Measurements from ENCODE around the gene KIRREL3. TPM values are rescaled to one million over a fixed set of nuclear protein-coding genes. Genes with fewer than 3 reads are reported as not detected.

The KIRREL3 gene
- total and polyA plus RNA-seq, 2 of the 8 experiments (the other 6 are each of a cell fraction or from before 2014, with no cell fraction given): 0.29 to 0.32 TPM

DNA sequence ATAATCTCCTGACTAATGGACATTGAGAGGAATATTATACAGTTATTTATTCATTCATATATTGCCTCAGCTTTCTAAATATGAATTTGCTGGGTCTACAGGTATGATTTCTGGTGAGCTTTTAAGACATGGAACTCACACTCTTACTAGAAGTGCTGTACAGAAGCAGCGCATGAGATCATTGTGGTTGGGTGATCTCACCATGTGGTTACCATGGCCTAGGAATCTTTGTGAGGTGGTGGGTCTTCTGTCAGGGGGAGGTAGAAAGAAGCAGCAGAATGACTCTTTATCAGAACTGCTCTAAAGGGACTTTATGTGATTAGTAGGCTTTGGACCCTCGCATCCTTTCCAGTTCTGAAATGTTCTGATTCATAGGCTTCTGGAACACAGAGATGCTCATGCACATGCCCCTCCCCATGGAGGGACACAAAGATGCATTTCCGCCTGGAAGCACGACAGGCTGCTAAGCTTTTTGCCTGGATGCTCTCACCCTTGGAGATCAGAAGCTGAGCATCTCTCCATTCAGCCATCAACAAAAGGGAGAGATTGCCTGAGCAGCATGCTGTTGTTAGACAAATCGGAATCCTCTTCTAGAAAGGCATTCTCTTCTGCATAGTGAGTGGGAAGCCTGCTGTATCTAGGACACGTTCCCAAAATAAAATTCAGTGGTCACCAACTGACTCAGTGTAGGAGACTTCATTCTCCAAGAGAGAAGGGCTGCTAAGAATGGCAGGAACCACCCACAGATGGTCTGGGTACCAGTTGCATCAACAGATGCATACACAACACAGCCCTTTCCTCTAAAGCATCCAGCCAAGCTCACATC lies 51.3 kb downstream of the KIRREL3 start:
- WGBS, 2 experiments (ENCODE audit: extremely low coverage in 1 of 2, insufficient coverage in 1 of 2, insufficient read length in 1 of 2, insufficient replicate concordance in 2 of 2, low coverage in 1 of 2, low lambda C conversion rate in 2 of 2, missing lambda C conversion rate in 1 of 2): 91% methylated on average over 6 of the region's 6 CpGs; no CpG with 5 or more reads in 1 of the 2 experiments
- ChIA-PET POLR2A (ENCODE audit: partially characterized antibody) (no interaction called here), CTCF (ENCODE audit: partially characterized antibody) (interaction anchor here (0.7 kb wide), 1 partner anchor 76 kb away, joined by 3 read pairs; no protein-coding TSS in a partner anchor)
- Histone ChIP-seq H3K27me3 (replicated peaks in 1 of 4; ENCODE audit: control insufficient read depth in 3 of 4, extremely low read depth in 1 of 4, insufficient read depth in 3 of 4, low read length in 3 of 4) (no peaks in the 10 kb centered on the region), H3K36me3 (ENCODE audit: control insufficient read depth in 2 of 4, insufficient read depth in 4 of 4, low read length in 3 of 4) (no peaks in the 10 kb centered on the region), H4K5ac (ENCODE audit: insufficient read length, low read depth, low read length) (no peak overlapping the region), H3K4me2 (ENCODE audit: insufficient read depth in 1 of 2, low read depth in 2 of 2, low read length in 2 of 2) (no peak overlapping the region), H3K4me1 (replicated peaks in 1 of 4; ENCODE audit: control insufficient read depth in 3 of 4, insufficient read depth in 4 of 4, low read length in 3 of 4) (peaks cover 0 to 2% (median 0%) of the 10 kb centered on the region in 4 experiments; a peak in 1 of 7 replicates), H3K56ac (replicated peaks; ENCODE audit: insufficient read length, low read depth, low read length) (no peak overlapping the region), H3K18ac (ENCODE audit: extremely low read depth, low read length) (no peak overlapping the region), H2BK20ac (ENCODE audit: low read length) (no peak overlapping the region), H4K20me1 (replicated peaks in 1 of 2; ENCODE audit: control insufficient read depth in 1 of 2, insufficient read depth in 2 of 2, low read length in 2 of 2) (no peaks in the 10 kb centered on the region), H3K23ac (ENCODE audit: insufficient read length) (no peak overlapping the region), H3K79me2 (ENCODE audit: control insufficient read depth in 1 of 2, insufficient read depth in 2 of 2, low read length in 2 of 2) (no peaks in the 10 kb centered on the region), H3K14ac (ENCODE audit: insufficient read length) (no peak overlapping the region), H3K9me3 (ENCODE audit: insufficient read depth in 2 of 2, low read depth in 1 of 2, low read length in 1 of 2) (no peaks in the 10 kb centered on the region), H3K4ac (replicated peaks; ENCODE audit: insufficient read length, low read depth, low read length) (no peak overlapping the region), H2BK15ac (ENCODE audit: low read length) (no peak overlapping the region), H2BK5ac (ENCODE audit: low read depth, low read length) (no peak overlapping the region), H3K9ac (replicated peaks in 1 of 4; ENCODE audit: extremely low read depth in 1 of 4, low read depth in 3 of 4, low read length in 3 of 4) (no peak overlapping the region), H2BK120ac (replicated peaks; ENCODE audit: low read depth, low read length) (no peak overlapping the region), H3K23me2 (ENCODE audit: low read depth, low read length) (no peaks in the 10 kb centered on the region), H2AFZ (ENCODE audit: low read length) (no peak overlapping the region), H4K8ac (ENCODE audit: extremely low read depth, insufficient read depth, low read length) (no peak overlapping the region), H3K27ac (ENCODE audit: low read depth, low read length) (no peak overlapping the region), H4K91ac (replicated peaks; ENCODE audit: insufficient read length, low read length) (no peak overlapping the region), H3K79me1 (ENCODE audit: low read depth, low read length) (no peaks in the 10 kb centered on the region), H2BK12ac (ENCODE audit: low read depth, low read length) (no peak overlapping the region), H3K4me3 (ENCODE audit: extremely low read depth in 1 of 4, insufficient read depth in 2 of 4, low read depth in 3 of 4, low read length in 4 of 4) (no peak overlapping the region), H2AK5ac (ENCODE audit: low read depth, low read length) (no peak overlapping the region)
- FAIRE-seq (no peak), DNase-seq (ENCODE audit: low read depth in 1 of 2, low spot score in 2 of 2) (no peak)
- TF ChIP-seq RBBP5 (IDR thresholded peaks at IDR 0.05; ENCODE audit: borderline replicate concordance, low read depth, low read length) (no peak), KDM5A (IDR thresholded peaks at IDR 0.05; ENCODE audit: low read length) (no peak), TAF1 (IDR thresholded peaks at IDR 0.05; ENCODE audit: low read depth, low read length) (no peak), BRCA1 (IDR thresholded peaks at IDR 0.05; ENCODE audit: low read depth, low read length) (no peak)
- TF ChIP-seq, protein P1, sequence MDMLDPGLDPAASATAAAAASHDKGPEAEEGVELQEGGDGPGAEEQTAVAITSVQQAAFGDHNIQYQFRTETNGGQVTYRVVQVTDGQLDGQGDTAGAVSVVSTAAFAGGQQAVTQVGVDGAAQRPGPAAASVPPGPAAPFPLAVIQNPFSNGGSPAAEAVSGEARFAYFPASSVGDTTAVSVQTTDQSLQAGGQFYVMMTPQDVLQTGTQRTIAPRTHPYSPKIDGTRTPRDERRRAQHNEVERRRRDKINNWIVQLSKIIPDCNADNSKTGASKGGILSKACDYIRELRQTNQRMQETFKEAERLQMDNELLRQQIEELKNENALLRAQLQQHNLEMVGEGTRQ (IDR thresholded peaks at IDR 0.05; ENCODE audit: low read length): no peak

Data from H1 (cell line).